GM19043 (cell line): ENCODE measurements around the gene HSF2.
"Not testable (repeated sequence)": the region's sequence is repeated elsewhere in the genome, so short reads cannot be mapped to it uniquely, and the experiment has no call there.

Source experiments
- ATAC-seq: cut with Tn5 transposase; IDR thresholded peaks from one replicate; pipeline ENCODE4 v1.9.1; 2021; ENCODE audit warnings: low read depth; ENCODE audit not compliant: unreplicated experiment

The HSF2 gene

DNA sequence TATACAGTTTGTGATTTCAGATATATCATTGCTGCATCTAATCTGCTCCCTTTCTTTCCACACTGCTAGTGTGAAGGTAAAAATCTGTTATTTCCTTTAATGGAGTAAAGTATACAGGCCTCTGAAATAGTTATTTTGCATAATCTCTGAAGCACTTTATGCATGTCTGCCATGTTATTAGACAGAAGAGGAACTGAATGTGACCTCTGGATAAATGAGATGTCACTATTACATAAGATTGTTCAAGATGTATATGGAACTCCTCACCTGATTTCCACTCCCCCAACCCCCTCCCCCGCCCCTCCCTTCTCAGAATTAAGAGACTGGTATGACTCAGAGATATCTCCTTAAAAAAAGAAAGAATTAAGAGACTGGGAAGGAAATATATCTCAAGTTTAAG lies 45.8 kb downstream of the HSF2 start:
- no peak for ATAC-seq

DNA sequence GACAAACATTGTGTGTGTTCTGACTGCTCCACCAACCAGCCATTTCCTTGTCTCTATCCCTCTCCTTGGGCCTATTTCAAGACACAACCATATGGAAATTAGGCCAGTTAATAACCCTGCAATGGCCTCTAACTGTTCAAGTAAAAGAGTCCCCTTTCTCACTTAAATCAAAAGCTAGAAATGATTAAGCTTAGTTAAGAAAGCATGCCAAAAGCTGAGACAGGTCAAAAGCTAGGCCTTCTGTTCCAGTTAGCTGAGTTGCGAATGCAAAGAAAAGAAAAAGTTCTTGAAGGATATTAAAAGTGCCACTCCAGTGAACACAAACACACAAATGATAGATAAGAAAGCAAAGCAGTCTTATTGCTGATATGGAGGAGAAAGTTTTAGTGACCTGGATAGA lies 49.6 kb downstream of the HSF2 start:
- no peak for ATAC-seq

DNA sequence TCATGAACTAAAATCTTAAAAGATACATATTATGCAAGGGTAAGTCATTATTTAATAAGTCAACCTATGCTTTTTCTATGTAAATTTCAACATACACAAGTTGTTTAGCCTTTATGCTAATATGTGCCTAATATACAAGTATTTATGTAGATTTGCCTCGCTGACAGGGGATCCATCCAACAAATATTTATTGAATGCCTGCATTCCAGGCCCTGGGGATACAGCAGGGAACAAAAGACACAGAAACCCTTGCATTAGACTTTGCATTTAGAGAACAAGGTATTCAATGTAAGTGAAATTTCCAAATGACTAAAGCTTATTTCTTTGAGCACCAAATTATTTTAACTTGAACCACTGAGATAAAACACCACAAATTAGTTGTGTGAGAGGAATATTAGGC lies 53.1 kb downstream of the HSF2 start:
- no peak for ATAC-seq

DNA sequence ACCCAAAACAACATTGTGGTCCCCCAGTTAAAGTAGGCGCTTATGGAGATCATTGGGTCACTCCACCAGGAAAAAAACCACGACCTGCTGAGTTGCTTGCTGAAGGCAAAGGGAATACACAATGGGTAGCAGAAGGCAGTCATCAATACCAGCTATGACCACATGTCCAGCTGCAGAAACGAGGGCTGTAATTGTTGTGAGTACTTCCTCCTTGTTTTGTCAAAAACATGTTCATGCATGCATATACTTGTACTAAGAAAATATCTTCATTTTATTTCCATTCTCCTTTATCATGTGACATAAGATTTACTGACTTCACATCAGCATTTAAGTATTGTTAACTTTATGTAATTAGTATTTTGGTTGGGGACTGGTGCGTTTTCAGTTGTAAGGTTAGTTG lies 55.2 kb downstream of the HSF2 start:
- no peak for ATAC-seq

DNA sequence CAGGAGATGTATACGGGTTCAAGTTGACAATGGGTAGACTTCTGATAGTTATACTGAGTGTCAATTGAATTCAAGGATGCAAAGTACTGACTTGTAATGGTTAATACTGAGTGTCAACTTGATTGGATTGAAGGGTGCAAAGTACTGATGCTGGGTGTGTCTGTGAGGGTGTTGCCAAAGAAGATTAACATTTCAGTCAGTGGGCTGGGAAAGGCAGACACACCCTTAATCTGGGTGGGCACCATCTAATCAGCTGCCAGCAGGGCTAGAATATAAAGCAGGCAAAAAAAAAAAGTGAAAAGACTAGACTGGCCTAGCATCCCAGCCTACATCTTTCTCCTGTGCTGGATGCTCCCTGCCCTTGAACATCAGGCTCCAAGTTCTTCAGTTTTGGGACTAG lies 55.7 kb downstream of the HSF2 start:
- ATAC-seq = not testable (repeated sequence)

DNA sequence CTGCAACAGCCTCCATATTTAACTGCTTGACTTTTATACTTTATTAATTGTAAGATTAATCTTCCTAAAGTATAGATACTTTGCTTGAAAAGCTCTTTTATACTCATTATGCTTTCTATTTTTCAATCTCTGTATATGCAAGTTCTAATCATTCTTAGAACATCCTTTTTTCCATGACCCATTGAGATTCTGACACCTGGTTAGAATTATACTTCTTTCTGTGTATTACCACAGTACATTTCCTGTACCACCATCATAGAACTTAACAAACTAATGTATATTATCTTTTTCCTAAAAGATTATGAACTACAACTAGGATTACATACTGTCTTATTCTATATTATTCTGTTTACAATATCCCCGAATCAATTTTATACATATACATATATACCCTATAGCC lies 58.6 kb downstream of the HSF2 start:
- no peak for ATAC-seq

DNA sequence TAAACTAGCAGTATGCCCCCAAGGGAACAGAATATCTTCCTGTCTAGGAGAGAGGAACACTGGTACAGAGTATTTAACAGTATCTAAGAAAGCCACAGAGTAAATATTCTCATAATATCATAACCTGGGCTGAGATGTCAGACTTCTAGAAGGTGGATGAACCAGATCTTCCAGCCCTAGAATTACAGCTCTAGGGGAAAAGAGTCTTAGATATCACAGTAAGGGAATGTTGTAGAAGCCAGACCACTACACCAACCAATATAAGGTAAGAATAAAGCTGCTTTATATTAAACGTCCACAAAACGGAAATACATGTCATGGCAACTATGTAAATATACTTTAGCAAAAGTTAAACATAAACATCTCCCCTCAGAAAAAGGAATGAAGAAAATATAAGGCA lies 59.8 kb downstream of the HSF2 start:
- ATAC-seq = no peak

DNA sequence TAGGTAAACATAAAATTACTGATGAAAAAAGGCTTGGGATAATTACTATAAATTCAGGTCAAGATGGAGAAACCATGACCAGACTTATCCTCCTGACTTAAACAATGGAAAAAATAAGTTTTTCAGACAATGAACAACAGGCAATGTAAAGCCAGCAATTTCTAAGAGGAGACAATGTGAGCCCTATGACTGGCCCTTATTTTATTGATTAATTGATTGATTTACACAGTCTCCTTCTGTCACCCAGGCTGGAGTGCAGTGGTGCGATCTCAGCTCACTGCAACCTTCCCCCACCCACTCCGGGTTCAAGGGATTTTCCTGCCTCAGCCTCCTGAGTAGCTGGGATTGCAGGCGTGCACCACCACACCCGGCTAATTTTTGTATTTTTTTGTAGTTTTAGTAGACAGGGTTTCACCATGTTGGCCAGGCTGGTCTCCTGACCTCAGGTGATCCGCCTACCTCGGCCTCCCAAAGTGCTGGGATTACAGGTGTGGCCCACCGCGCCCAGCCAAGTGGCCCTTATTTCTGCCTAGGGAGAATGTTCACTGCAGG lies 60.5 kb downstream of the HSF2 start:
- ATAC-seq = not testable (repeated sequence)

DNA sequence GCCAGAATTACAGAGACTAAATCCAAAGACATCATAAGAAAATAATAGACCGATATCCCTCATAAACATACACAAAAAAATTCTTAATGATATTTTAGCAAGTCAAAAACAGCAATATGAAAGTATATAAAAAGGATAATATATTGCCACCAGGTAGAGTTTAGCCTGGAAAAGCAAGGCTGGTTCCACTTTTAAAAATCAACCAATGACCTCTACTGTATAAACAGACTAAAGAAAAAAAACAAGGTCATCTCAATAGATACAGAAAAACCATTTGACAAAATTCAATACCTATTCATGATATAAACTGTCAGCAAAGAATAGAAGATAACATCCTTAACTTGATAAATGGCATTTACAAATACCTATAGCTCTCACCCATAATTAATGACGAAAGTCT lies 62.4 kb downstream of the HSF2 start:
- no peak for ATAC-seq

DNA sequence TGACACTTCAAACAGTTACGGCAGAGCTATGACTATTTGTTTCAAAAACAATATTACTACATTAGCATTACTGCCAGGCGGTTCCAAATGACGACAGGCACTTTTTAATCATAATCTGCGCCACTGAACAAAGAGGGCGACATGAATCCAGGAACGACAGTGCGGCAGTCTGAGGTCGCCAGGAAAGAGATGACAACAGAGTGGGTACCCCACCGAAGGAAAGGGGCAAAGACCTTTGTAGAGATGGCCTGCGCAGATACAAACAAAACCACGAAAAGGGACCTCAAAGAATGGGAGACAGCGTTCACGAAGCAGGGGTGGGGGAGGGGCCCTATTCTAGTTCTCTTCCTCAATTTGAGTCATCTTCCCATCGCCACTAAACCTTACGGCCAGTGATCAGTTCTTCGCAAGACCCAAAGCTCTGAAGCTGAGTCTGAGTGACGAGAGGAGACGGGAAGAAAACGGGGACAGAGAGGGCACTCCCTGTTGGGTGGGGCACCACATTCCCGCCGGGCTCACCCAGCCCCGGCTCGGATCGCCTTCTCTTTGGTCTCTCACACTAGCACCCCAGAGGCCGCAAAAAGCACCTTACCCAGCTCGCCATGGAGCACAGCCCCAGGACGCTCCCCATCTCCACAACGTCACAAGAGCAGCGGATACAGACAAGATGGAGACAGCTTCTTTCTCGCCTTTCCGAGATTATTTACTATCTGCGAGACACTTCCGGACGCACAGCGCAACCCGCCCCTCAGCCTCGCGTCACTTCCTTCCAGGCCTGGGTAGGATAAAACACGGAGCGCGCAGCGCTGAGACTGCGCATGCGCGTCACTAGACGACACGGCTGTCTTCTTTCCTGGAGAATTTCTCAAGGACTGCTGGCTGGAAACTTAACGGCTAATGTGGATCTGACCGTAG lies 71.9 kb downstream of the HSF2 start, which contains the start of gene SERINC1:
SERINC1 (minus strand) TSS at position 701 of the 915 bp plus-strand sequence; CDS start at position 631, 70 bp downstream.
- ATAC-seq = peak; percentile 99

DNA sequence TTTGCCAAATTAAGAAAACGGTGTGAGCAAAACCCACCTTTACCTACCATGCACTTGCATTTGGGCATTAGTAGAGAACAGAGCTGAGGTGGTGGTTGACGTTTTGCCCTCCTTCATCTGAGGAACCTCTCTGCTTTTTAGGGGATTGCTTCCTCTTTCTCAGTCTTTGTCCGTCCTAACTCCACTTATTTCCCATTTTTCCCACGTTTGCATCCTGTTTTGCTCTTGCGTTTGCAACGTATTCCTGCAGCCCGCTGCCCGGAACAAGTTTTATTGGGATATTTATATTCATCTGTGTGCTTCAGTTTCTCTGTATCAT lies 72.5 kb downstream of the HSF2 start:
- ATAC-seq = peak; percentile 43

DNA sequence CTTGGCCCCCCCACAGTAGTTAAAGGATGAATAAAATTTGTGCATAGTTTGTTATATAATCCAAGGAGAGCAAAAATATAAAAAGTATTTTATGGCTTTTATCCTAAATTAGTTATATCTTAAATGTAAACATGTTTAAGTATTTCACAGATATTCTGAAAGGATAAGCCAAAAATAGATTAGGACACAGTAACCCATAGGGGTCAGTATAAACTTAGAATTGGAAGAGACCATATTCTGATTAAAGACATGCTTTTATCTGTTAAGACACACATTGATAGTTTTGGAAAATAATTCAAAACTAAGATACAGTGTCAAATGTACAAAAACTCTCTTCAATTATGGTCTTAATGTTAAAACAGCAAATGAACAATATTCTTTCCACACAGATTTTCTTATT lies 76.7 kb downstream of the HSF2 start:
- ATAC-seq = no peak

DNA sequence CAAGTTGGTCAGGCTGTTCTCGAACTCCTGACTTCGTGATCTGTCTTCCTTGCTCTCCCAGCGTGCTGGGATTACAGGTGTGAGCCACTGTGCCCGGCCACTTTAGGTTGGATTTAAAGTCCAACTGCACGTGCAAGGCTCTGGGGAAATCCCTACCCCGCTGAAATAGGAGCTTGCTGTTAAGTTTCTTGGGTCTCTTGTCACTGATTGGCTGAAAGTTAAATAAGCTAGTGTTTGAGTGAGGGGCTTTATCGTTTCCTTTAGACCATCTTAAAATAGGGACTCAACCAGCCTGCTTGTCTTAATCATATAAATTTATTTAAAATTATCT lies 83.3 kb downstream of the HSF2 start:
- ATAC-seq = no peak
